Anterior cingulate cortex (tissue), 58 donors: ENCODE data around the gene GPAT2.
"Not testable (repeated sequence)": the region's sequence is repeated elsewhere in the genome, so short reads cannot be mapped to it uniquely, and the experiment has no call there.

Experiments used
- DNase-seq, 58 donors: peaks; one replicate each; lab custom pipeline; 2025; lab: John Stamatoyannopoulos, UW

Gene GPAT2

DNA sequence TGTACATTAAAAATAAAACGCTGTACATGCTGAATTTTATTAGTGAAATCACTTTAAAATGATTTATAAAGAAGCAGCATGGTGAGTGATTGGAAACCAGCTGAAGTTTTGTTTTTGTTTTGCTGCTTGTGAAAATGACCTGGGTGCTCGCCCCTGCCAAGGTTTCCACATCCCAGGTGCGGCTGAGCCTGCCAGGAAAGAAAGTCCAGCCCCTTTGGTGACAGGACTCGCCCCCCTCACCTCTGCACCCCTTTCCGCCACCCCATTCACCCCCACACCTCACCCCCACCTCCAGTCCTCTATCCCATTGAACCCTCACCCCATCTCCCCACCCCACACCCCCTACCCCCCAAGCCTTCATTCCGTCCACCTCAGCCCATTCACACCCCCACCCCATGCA lies 43.8 kb downstream of the GPAT2 start:
- DNase-seq: not testable (repeated sequence)
